HepG2 (cell line): ENCODE data around the gene CNNM1. TPM values are rescaled to one million over a fixed set of nuclear protein-coding genes. Genes with fewer than 3 reads are reported as not detected.

Experiments
- ASH2L ChIP-seq: fragments of 300-600, 200-600 bp; sonication (generic); IDR thresholded peaks from 2 replicates; pipeline ENCODE4 v1.7.0; 2017; ENCODE audit warnings: low read depth, mild to moderate bottlenecking, moderate library complexity, mixed read lengths, low read length; ENCODE audit not compliant: insufficient read length
- FLYWCH1 ChIP-seq: sonication (generic); formaldehyde crosslinking; IDR thresholded peaks from 2 replicates; pipeline ENCODE4 v1.8.1; 2023; ENCODE audit warnings: mild to moderate bottlenecking, missing genetic modification reagents
- MIER3 ChIP-seq: IDR thresholded peaks from 2 replicates; pipeline ENCODE4 v1.6.1; 2016; ENCODE audit warnings: missing compliant biosample characterization, borderline replicate concordance
- MXI1 ChIP-seq: IDR thresholded peaks from 3 replicates; pipeline ENCODE4 v1.6.1; 2012; ENCODE audit warnings: low read depth, low read length, inconsistent platforms, borderline replicate concordance
- PAXIP1 ChIP-seq: sonication (generic); formaldehyde crosslinking; conservative IDR thresholded peaks from 2 replicates; pipeline ENCODE4 v1.4.0; 2020; ENCODE audit warnings: mild to moderate bottlenecking, missing genetic modification reagents, moderate library complexity
- PCBP2 ChIP-seq: fragments of 200-400 bp; formaldehyde crosslinking; optimal IDR thresholded peaks from 2 replicates; pipeline ENCODE3; 2018; ENCODE audit warnings: low read length, low read depth; ENCODE audit not compliant: poor library complexity, severe bottlenecking
- SYNCRIP ChIP-seq: fragments of 200-400 bp; formaldehyde crosslinking; IDR thresholded peaks from 2 replicates; pipeline ENCODE4 v1.6.1; 2018; ENCODE audit warnings: mild to moderate bottlenecking, low read depth, low read length; ENCODE audit not compliant: insufficient read depth
- ZEB1 ChIP-seq: IDR thresholded peaks from 2 replicates; pipeline ENCODE4 v1.6.1; 2012; ENCODE audit warnings: mild to moderate bottlenecking, low read depth, inconsistent platforms; ENCODE audit not compliant: insufficient replicate concordance
- ZFP37 ChIP-seq: sonication (generic); formaldehyde crosslinking; IDR thresholded peaks from 2 replicates; pipeline ENCODE4 v1.4.0; 2020; ENCODE audit warnings: missing genetic modification reagents, borderline replicate concordance
- ZFP91 ChIP-seq: sonication (generic); formaldehyde crosslinking; IDR thresholded peaks from 2 replicates; pipeline ENCODE4 v1.9.0; 2022; ENCODE audit warnings: missing genetic modification reagents, mild to moderate bottlenecking, borderline replicate concordance
- ZNF337 ChIP-seq: sonication (generic); formaldehyde crosslinking; IDR thresholded peaks from 2 replicates; pipeline ENCODE4 v1.5.1; 2020; ENCODE audit warnings: missing genetic modification reagents, low read depth, mild to moderate bottlenecking, borderline replicate concordance
- polyA plus RNA-seq, 8 experiments: library from polyadenylated mRNA; depleted of rRNA in 3 of 8; stranded (reverse) in 7 of 8; unstranded in 1 of 8; fragments of >200 nt; fragmentation: Illumina TruSeq in 4 of 8; extraction: Trizol in 4 of 8; gene quantifications; 2 replicates each; pipeline versions ENCODE4 v1.2.1 to v1.2.3, GENCODE V29; 2011 to 2016; ENCODE audit warnings: low read depth in 4 of 8, missing spikeins in 1 of 8, mixed read lengths in 1 of 8; ENCODE audit not compliant: insufficient read depth in 1 of 8
- total RNA-seq, 5 experiments: library from RNA; depleted of rRNA; stranded (reverse); fragments of >200 nt; fragmentation: Illumina TruSeq; extraction: Trizol; gene quantifications; 2 replicates each; pipeline ENCODE4 v1.2.3, GENCODE V29; 2016; ENCODE audit warnings: low read depth in 1 of 5
- TF ChIP-seq, protein P1 (sequence below): sonication (generic); formaldehyde crosslinking; IDR thresholded peaks from 2 replicates; pipeline ENCODE4 v1.4.0; 2020; ENCODE audit warnings: mild to moderate bottlenecking, missing genetic modification reagents
- TF ChIP-seq, protein P2 (sequence below): sonication (generic); formaldehyde crosslinking; IDR thresholded peaks from 2 replicates; pipeline ENCODE4 v1.4.0; 2020; ENCODE audit warnings: missing genetic modification reagents, borderline replicate concordance
- TF ChIP-seq, protein P3 (sequence below): fragments of 450-650 bp; IDR thresholded peaks from 2 replicates; pipeline ENCODE4 v1.6.1; 2017

The CNNM1 gene
- total and polyA plus RNA-seq, 2 of the 13 experiments (the other 11 are each of a cell fraction or from before 2014, with no cell fraction given) = 4.3 to 9.6 TPM

DNA sequence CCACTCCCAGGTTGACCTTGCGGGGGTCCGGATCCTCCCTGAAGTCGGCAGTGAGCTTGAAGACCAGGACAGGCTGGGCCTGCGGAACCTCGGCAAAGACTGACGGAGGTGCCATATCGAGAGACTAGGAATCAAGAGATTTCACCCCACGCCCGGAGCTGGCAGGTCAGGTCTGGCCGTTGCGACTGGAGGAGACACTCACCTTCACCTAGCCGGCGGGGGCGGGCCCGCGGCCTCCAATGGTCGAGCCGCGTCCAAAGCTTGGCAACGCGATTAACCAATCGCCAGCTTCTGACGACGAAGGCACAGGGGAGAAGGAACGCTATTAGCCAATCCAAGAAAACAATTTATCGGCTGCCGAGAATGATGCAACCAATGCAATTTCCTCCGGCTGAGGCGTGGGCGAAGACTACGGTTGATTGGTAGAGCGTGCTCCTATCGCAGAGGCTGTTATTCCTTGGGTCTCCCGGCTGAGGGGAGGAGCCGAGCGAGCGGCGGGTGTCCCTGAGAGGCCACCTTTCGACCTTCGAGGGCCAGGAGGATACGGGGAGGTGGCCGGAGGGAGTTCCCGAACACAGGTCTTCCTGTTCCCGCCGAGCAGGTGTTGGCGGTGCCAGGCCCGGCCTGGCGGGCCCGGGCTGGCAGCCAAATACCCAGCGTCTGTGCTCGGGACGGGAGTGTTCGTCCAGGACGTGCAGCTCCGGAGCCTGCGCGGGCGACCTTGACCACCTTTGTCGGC, 101.5 kb downstream of the CNNM1 start, which contains the start of gene GOT1 (continued):
- TF ChIP-seq, protein P1, sequence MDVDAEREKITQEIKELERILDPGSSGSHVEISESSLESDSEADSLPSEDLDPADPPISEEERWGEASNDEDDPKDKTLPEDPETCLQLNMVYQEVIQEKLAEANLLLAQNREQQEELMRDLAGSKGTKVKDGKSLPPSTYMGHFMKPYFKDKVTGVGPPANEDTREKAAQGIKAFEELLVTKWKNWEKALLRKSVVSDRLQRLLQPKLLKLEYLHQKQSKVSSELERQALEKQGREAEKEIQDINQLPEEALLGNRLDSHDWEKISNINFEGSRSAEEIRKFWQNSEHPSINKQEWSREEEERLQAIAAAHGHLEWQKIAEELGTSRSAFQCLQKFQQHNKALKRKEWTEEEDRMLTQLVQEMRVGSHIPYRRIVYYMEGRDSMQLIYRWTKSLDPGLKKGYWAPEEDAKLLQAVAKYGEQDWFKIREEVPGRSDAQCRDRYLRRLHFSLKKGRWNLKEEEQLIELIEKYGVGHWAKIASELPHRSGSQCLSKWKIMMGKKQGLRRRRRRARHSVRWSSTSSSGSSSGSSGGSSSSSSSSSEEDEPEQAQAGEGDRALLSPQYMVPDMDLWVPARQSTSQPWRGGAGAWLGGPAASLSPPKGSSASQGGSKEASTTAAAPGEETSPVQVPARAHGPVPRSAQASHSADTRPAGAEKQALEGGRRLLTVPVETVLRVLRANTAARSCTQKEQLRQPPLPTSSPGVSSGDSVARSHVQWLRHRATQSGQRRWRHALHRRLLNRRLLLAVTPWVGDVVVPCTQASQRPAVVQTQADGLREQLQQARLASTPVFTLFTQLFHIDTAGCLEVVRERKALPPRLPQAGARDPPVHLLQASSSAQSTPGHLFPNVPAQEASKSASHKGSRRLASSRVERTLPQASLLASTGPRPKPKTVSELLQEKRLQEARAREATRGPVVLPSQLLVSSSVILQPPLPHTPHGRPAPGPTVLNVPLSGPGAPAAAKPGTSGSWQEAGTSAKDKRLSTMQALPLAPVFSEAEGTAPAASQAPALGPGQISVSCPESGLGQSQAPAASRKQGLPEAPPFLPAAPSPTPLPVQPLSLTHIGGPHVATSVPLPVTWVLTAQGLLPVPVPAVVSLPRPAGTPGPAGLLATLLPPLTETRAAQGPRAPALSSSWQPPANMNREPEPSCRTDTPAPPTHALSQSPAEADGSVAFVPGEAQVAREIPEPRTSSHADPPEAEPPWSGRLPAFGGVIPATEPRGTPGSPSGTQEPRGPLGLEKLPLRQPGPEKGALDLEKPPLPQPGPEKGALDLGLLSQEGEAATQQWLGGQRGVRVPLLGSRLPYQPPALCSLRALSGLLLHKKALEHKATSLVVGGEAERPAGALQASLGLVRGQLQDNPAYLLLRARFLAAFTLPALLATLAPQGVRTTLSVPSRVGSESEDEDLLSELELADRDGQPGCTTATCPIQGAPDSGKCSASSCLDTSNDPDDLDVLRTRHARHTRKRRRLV (CRISPR knock-in tag) = no peak
- TF ChIP-seq PAXIP1 (CRISPR knock-in tag) = no peak; the same call in 1 of the 2 replicates
- 0 out of 2 replicates have a peak, but pooled peaks have one; percentile 9 for TF ChIP-seq MIER3
- TF ChIP-seq PCBP2 = no peak
- peak; percentile 48 for TF ChIP-seq ZFP91 (CRISPR knock-in tag)
- TF ChIP-seq, protein P2, sequence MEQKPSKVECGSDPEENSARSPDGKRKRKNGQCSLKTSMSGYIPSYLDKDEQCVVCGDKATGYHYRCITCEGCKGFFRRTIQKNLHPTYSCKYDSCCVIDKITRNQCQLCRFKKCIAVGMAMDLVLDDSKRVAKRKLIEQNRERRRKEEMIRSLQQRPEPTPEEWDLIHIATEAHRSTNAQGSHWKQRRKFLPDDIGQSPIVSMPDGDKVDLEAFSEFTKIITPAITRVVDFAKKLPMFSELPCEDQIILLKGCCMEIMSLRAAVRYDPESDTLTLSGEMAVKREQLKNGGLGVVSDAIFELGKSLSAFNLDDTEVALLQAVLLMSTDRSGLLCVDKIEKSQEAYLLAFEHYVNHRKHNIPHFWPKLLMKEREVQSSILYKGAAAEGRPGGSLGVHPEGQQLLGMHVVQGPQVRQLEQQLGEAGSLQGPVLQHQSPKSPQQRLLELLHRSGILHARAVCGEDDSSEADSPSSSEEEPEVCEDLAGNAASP (CRISPR knock-in tag) = peak; percentile 54
- peak; percentile 83 for TF ChIP-seq ASH2L
- peak; percentile 67 for TF ChIP-seq ZEB1
- TF ChIP-seq ZNF337 (CRISPR knock-in tag) = no peak
- TF ChIP-seq FLYWCH1 (CRISPR knock-in tag) = no peak
- TF ChIP-seq, protein P3, sequence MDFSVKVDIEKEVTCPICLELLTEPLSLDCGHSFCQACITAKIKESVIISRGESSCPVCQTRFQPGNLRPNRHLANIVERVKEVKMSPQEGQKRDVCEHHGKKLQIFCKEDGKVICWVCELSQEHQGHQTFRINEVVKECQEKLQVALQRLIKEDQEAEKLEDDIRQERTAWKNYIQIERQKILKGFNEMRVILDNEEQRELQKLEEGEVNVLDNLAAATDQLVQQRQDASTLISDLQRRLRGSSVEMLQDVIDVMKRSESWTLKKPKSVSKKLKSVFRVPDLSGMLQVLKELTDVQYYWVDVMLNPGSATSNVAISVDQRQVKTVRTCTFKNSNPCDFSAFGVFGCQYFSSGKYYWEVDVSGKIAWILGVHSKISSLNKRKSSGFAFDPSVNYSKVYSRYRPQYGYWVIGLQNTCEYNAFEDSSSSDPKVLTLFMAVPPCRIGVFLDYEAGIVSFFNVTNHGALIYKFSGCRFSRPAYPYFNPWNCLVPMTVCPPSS = no peak
- no peak; the same call in 1 of the 2 replicates for TF ChIP-seq ZFP37 (CRISPR knock-in tag)
- TF ChIP-seq MXI1 = peak; percentile 77; the same call in 2 of the 3 replicates
- no peak for TF ChIP-seq SYNCRIP
